Neural crest cell (in vitro differentiated cells): ENCODE data around the gene LRRC31. TPM values are rescaled to one million over a fixed set of nuclear protein-coding genes. Genes with fewer than 3 reads are reported as not detected.

Experiments
- DNase-seq: peaks from one replicate; pipeline ENCODE4 v3.0.0; 2021; ENCODE audit warnings: low read depth, mixed read lengths, low spot score
- H3K27ac Mint-ChIP-seq: one replicate; pipeline ENCODE4 v1.8.0; 2021; ENCODE audit warnings: mild to moderate bottlenecking, mixed read lengths; ENCODE audit not compliant: unreplicated experiment
- H3K27me3 Mint-ChIP-seq: 2 replicates; pipeline ENCODE4 v1.8.0; 2021; ENCODE audit warnings: low read depth, mild to moderate bottlenecking, mixed read lengths
- H3K36me3 Mint-ChIP-seq: 2 replicates; pipeline ENCODE4 v1.8.0; 2021; ENCODE audit warnings: low read depth, mild to moderate bottlenecking, mixed read lengths
- H3K4me1 Mint-ChIP-seq: 2 replicates; pipeline ENCODE4 v1.8.0; 2021; ENCODE audit warnings: mixed read lengths
- H3K4me3 Mint-ChIP-seq: one replicate; pipeline ENCODE4 v1.8.0; 2021; ENCODE audit warnings: mild to moderate bottlenecking, mixed read lengths
- H3K9me3 Mint-ChIP-seq: 2 replicates; pipeline ENCODE4 v1.8.0; 2021; ENCODE audit warnings: mixed read lengths
- CTCF ChIP-seq: fragments of 200-600 bp; sonication (generic); conservative IDR thresholded peaks from 2 replicates; pipeline ENCODE4 v1.5.0; 2021; ENCODE audit warnings: antibody characterized with exemption, mild to moderate bottlenecking
- total RNA-seq: library from RNA; stranded (reverse); gene quantifications from 2 replicates; pipeline ENCODE4 v1.2.1, GENCODE V29; 2021

The LRRC31 gene
- total RNA-seq, 1 donor from 2014 or later: not detected

GRCh38 chr3:169809230-169809795 lies 60.4 kb downstream of the LRRC31 start:
- no peak for DNase-seq
- Mint-ChIP-seq H3K27me3 (no peaks in the 10 kb centered on the region), H3K27ac (no peak overlapping the region), H3K9me3 (peaks cover 4% of the 10 kb centered on the region), H3K4me3 (peak overlapping the region; percentile 31), H3K36me3 (peaks cover 9% of the 10 kb centered on the region), H3K4me1 (peaks cover 28% of the 10 kb centered on the region)
- no peak for TF ChIP-seq CTCF

GRCh38 chr3:169804681-169805080 lies 65.1 kb downstream of the LRRC31 start:
- no peak for TF ChIP-seq CTCF
- no peaks in the 10 kb centered on the region for H3K27me3 Mint-ChIP-seq
- no peak overlapping the region for H3K4me3 Mint-ChIP-seq
- no peak for DNase-seq
- peaks cover 7% of the 10 kb centered on the region for H3K36me3 Mint-ChIP-seq
- peaks cover 4% of the 10 kb centered on the region for H3K4me1 Mint-ChIP-seq
- H3K27ac Mint-ChIP-seq: no peak overlapping the region
- no peaks in the 10 kb centered on the region for H3K9me3 Mint-ChIP-seq

- H3K27me3 Mint-ChIP-seq: no peaks in the 10 kb centered on the region
- TF ChIP-seq CTCF: no peak
- H3K4me3 Mint-ChIP-seq: no peak overlapping the region
- H3K27ac Mint-ChIP-seq: no peak overlapping the region
- H3K9me3 Mint-ChIP-seq: no peaks in the 10 kb centered on the region
- no peaks in the 10 kb centered on the region for H3K4me1 Mint-ChIP-seq
- DNase-seq: no peak
- peaks cover 9% of the 10 kb centered on the region for H3K36me3 Mint-ChIP-seq
These were observed 77.4 kb downstream of the LRRC31 start for GRCh38 chr3:169792359-169792758.

- DNase-seq: no peak
- no peak for TF ChIP-seq CTCF
- H3K27ac Mint-ChIP-seq: no peak overlapping the region
- no peaks in the 10 kb centered on the region for H3K4me1 Mint-ChIP-seq
- H3K9me3 Mint-ChIP-seq: no peaks in the 10 kb centered on the region
- H3K36me3 Mint-ChIP-seq: peaks cover 13% of the 10 kb centered on the region
- H3K4me3 Mint-ChIP-seq: no peak overlapping the region
- no peaks in the 10 kb centered on the region for H3K27me3 Mint-ChIP-seq
These were observed 78.9 kb downstream of the LRRC31 start for GRCh38 chr3:169790687-169791429.

- no peak for DNase-seq
- TF ChIP-seq CTCF: no peak
- Mint-ChIP-seq H3K36me3 (peaks cover 13% of the 10 kb centered on the region), H3K27me3 (no peaks in the 10 kb centered on the region), H3K4me3 (no peak overlapping the region), H3K27ac (no peak overlapping the region), H3K4me1 (no peaks in the 10 kb centered on the region), H3K9me3 (no peaks in the 10 kb centered on the region)
These were observed 79.5 kb downstream of the LRRC31 start for GRCh38 chr3:169790219-169790618.

Other genes with a start within 250 kb of the LRRC31 start
- 1.1 and 2.9 TPM in 2 replicates for gene MECOM, start 206.2 kb downstream of the LRRC31 start, total RNA-seq
- gene TERC, start 104.9 kb downstream of the LRRC31 start, total RNA-seq: 16.2 and 19.5 TPM in 2 replicates
- 1.5 TPM in 2 replicates for gene ACTRT3, start 100.4 kb downstream of the LRRC31 start, total RNA-seq
- gene MYNN, start 96.5 kb downstream of the LRRC31 start, total RNA-seq: 15.0 and 15.7 TPM in 2 replicates
- 0.12 and 0.16 TPM in 2 replicates for gene LRRIQ4, start 57.1 kb downstream of the LRRC31 start, total RNA-seq
- 8.6 and 10.1 TPM in 2 replicates for gene LRRC34, start 57.0 kb downstream of the LRRC31 start, total RNA-seq
- gene SAMD7, start 41.6 kb upstream of the LRRC31 start, total RNA-seq: not detected in 2 replicates
- 67.9 and 68.8 TPM in 2 replicates for gene SEC62, start 96.9 kb upstream of the LRRC31 start, total RNA-seq
- 0.21 and 0.23 TPM in 2 replicates for gene GPR160, start 168.1 kb upstream of the LRRC31 start, total RNA-seq